Measurements from ENCODE around the gene HMGXB3.
"Not testable (repeated sequence)": the region's sequence is repeated elsewhere in the genome, so short reads cannot be mapped to it uniquely, and the experiment has no call there.

HMGXB3 gene

DNA sequence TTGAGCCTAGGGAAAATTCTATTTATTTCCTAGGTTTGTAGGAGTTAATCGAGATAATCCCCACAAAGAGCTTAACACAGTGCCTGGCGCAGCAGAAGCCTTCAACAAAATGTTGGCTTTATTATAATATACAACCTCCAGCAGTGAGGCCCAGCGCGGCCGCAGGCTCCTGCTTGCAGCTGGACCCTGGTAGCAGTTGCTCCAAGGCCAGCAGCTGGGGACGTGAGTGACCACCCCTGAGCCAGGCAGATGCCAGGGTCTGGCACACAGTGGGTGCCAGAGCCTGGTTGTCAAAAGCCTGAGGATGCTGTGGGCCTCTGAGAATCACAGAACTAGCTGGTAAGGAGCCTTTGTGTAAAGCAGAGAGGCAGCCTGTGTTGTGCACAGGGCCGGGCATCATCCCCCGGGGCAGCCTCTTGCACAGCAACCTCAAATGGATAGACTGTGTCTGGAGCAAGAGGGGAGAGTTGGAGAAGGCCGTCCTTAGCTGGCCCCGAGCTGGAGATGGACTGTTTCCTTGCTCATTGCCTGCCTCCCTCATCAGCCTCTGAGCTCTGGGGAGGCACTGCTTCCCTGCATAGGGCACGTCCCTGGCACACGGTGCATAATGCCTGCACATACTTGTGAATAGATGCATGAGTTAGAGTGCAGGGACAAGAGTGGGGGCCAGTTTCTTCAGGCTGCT, 68.6 kb downstream of the HMGXB3 start:
- no peak for DNase-seq

DNA sequence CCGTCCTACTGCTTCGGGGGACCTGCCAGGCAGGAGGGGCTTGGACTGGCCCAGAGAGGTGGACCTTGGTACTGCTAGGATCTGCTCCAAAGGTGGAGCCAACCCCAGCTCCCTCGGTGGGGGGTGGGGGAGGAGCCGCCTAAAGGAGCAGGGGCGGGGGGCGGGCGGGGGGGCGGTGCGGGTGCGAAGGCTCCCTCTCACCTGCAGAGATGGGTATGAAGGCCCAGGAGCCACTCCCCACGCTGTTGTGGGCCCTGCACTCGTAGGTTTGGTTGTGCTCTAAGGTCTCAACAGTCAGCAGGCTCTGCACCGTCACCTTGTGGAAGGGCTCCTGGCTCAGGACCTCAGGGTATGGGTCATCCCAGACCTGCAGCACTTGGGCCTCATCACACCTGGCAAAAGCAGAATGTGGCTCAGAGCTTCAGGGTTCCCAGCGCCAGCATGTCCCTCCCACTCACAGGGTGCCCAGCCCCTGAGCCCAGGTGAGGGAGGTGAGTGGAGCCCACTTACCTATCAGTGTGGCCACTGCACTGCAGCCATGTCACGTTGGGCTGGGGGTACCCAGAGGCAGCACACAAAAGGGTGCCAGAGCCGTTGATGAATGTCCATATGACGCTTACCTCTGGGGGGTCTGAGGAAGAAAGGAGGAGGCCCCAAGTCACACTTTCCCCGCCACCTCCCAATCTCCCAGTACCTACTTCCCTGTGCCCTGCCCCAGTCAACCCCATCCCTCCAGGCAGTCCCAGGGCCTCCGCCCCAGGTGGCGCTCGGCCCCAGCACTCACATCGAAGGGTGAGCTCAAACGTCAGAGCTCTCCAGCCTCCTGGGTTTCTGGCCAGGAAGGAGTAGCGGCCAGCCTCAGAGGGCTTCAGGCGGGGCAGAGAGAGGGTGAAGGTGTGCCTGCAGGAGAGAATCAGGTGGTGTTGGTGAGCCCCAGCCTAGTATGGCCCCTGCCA, 69.4 kb downstream of the HMGXB3 start:
- DNase-seq, result no peak

DNA sequence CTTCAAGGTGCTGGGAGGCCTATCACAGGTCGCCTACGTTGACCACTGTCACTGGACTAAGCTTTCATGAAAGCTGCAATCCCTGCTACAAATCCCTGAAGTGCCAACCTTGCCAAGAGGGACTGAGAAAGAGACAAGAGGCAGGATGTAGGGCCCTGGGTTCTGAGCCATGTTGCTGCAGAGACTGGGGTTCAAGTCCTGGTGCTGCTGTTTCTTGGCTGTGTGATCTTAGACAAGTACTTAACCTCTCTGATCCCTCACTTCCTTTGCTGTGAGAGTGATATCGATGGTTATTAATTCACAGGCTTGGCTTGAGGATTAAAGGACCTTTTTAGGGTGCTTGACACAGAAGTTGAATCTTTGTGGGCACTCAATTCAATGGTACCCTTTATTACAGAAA, 70.3 kb downstream of the HMGXB3 start:
- no peak for DNase-seq

DNA sequence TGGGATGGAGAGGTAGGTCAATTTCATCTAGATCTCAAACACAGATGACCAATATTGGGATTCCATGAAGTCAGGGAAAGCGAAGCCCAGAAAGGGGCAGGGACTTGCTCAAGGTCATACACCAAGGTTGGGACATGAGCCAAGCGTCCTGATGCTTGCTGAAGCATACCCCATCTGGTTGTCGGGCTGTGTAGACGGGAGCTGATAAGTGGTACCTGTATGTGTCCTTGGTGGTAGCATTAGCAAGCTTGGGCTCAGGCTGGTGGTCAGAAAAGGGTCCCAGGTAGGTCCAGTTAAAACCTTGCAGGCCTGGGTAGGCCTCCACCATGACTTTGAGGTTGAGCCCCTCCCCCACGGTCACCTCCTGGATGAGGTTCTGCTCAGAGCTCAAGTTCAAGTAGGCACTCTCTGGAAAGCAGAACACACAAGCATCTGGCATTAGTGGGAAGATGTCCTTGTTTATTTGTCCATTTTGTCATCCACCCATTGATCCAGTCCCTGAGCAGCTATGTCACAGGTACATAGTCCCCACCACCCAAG, 72.6 kb downstream of the HMGXB3 start:
- DNase-seq, result no peak

DNA sequence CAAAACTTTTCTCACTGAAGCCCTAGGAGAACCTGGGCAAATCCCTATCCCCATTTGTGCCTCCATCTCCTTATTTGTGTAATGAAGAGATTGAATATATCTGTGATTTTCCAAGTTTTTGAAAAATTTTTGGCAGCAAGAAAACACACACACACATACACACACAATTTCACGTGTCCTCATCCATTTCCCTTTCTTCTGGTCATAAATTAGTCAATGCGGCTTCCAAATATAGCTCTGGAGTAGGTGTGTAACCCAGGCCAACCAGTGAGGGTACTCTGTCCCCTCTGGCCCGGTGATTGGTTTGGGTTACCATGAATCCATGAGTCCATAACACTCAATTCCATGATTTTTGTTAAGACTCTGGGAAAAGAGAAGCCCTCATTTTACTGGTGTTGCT, 73.1 kb downstream of the HMGXB3 start:
- no peak for DNase-seq

DNA sequence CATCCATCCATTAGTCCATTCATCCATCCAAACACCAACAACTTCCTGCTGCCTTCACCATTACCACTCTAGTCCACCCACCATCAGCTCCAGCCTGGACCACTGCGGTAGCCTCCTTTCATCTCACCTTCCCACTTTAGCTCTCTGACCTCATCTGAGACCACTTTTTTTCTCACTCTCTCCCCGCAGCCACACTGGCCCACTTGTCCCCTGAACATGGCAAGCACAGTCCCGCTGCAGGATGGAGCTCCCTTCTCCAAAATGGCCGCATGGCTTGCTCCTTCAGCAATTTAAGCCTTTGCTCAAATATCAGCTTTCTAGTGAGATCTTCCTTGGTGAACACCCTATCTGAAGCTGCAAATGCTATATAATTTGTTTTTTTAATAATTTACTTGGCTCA, 74.7 kb downstream of the HMGXB3 start:
- no peak for DNase-seq

DNA sequence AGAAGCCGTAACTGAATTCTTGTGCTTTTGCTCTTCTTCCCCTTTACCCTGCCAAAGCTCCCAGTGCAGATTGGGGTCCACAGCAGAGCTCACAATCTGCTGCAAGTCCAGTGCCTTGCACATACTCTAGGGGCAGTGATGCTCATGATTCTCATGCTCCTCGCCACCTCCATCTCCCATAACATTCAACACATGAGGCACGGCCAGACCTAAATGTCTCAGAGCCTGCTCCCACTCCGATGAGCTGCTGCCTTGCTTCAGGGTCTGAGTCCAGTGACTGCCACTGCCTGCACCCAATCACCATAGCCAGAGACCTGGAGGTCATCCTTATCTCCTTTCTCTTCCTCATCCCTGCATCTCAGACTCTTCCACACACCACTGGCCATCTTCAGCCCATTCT, 75.3 kb downstream of the HMGXB3 start:
- DNase-seq, result no peak

DNA sequence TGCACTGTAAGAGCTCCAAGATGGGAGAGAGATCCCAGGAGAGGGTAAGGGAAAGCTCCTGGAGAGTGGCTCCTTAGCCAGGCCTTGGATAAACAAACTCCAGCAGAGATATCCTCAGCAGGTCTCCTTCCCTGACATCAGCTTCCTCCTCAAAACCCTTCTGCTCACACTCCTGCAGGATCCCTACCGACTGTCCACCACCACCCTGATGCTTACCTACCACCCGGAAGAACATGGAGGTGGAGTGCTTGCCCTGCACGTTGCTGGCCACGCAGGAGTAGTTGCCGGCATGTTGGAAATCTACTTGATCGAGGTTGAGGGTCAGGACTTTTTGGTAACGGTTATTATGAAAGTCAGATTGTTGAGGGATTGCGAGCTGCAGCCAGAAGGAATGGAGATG, 76.5 kb downstream of the HMGXB3 start:
- no peak for DNase-seq

DNA sequence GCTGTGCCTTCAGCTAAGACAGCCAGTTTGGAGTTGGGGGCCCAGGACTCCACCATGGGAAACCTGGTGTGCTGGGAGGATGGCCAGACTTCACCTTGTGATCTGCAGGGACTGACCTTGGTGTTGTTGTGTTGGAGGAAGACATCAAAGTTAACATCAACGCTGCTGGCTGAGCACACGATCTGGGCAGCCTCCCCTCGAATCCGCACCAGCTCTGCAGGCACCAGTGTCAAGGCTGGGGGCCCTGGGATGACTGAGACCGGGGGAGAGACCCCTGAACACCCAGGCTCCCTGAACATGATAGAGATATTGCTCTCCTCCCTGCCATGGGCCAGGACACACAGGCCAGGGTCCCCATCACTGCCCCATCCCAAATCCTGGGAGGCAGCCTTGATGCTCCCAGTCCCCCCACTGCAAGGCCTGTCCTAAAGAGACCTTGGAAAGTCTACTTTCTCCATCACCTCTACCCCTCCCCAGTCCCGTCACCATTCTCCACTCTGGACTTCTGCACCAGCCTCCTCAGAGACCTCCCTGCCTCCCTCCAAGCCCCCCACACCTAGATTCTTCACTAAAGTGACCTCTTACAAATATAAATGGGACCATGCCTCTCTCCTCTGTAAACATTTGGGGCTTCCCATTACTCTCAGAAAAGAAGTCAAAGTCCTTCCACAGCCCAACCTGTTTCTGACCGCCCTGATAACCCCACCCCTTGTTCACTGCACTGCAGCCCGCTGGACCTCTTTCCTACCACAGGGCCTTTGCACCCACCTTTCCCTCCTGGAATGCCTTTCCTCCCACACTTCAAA, 77.7 kb downstream of the HMGXB3 start:
- DNase-seq, result no peak

DNA sequence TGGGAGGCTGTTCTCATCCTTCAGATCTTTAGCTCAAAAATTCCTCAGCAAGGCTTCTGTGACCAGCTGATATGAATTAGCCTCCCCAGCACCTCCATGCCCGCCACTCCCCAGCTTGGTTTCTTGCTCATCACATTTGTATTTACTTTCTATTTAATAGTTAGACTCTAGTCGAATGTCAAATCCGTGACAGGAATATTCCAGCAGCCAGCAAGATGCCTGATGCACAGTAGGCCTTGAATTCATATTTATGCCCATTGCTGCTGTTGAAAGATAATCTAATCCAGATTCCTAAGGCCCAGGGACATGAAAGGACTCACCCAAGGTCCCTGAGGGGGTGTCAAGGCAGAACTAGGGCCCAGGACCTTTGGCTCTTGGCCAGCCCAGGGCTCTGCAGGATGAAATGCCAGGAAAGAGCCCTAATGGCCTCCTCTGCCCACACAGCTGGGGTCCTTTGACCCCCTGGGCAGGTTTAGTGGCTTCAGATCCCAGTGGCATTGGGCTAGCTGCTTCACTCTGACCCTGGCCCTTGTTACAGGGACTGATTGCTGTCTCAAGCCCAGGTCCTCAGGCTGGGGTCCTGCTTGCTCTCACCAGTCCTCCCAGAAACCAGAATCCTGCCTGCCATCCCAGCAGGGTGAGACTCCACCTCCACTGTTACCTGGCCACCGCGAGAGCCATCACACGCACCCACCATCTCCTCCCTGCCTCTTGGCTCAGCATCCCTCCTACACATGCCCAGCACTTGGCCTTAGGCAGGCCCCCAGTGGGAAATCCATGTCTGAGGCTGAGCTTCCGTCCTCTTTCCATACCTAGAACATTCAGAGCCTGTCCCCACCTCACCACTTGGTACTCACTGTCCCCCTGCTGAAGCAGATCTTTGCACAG, 78.5 kb downstream of the HMGXB3 start:
- DNase-seq, result no peak

DNA sequence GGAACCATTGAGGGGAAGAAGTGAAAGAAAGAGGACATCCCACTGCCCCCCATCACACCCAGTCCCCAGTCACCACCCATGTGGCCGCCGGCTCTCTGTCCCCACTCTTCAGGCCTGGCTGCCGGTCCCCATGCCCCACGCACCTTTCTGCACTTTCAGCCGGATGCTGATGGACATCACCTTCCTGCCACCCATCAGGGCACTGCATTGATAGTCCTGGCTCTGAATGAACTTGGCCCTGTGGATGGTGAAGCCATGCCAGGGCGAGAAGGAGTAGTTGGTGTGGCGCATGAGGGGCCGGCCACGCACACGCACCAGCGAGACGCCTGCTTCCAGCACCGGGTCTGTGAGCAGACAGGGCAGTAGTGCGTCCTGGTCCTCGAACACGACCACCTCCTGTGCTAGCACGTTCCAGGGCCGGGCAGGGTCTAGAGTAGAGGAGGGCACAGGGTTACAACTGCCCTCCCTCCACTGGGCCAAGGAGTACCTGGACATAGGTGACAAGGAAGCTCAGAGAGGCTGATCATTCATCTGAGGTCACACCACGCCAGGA, 79.4 kb downstream of the HMGXB3 start:
- no peak for DNase-seq

DNA sequence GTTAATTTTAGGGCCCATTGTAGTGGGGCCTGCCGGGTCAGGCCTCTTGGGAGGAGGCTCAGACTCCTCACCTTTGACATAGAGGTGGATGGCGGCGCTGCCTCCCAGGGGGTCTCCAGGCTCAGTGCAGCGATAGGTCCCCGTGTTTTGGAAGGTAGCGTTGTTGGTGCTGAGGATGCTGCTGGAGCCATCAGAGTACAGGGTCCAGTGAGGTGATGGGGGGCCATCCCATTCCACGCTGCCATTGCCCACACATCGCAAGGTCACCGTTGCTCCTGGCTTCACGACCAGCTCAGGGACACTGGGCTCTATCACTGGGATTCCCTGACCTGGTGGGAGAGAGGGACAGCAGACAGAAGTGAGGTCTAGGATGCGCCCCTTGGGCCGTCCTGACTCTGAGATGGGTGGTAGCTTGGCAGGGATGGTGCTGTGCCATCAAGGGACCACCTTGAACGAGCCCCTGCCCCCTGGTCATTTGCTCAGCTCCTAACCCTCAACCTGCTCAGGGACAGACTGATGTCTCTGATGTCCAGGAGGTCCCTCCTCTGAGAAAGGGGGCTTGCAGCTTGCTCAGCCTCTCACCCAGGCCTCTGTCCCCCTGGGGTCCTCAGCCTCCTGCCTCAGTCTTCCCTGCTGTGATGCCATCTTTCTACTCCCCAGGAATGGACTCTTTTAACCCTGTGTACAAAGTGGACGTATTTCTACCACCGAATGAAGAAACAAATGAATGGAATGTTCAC, 80.3 kb downstream of the HMGXB3 start:
- DNase-seq, result no peak

DNA sequence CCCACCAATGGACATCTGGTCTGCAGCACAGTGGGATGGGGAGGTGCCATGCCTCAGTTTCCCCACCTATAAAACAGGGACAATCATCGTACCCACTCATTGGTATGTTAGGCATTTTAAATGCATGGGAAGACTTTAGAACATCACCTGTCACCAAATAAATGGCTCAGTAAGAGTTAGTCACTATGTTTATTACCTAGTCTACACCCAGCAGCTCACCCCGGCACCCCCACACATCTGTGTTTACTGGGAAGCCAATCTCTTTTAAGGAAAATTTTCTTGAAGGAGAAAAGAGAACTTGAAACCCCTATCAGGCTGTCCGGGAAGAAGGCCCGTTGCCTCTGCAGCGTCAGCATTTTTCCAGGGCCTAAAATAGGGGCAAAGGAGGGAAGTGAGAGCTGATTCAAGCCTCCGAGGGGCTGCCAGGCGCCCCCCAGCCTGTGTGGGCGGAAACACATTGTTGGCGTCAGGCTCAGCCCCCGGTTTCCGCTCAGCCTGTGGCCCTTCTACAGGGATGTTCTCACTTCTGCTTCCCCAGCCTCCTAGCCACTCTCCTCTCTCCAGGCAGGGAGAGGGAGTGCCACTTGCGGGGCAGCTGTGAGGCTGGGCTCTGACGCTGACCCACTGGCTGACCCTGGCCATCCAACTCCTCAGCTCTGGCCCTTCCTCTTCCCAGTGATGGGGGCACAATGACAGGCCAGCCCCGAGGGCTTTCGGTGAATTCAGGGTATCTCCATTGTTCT, 81.2 kb downstream of the HMGXB3 start:
- DNase-seq, result peak; percentile 86 to 91

DNA sequence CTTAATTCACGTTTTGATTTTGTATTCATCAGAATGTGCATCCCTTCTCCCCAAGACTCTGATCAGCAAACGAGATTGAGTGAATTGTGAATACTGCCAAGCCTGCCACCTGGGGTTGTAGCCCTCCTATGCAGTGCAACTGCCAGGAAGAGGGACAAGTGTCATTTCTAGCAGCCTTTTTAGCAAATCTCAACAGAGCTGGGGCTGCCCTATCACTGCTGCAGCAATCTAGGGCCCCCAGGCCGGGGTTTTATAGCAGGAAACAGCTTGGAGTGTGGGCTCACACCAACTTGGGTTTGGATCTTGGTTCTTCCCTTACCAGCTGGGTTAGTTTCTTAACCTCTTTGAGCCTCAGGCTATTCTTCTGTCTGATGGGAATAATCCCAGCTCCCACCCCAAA, 81.8 kb downstream of the HMGXB3 start:
- no peak for DNase-seq

DNA sequence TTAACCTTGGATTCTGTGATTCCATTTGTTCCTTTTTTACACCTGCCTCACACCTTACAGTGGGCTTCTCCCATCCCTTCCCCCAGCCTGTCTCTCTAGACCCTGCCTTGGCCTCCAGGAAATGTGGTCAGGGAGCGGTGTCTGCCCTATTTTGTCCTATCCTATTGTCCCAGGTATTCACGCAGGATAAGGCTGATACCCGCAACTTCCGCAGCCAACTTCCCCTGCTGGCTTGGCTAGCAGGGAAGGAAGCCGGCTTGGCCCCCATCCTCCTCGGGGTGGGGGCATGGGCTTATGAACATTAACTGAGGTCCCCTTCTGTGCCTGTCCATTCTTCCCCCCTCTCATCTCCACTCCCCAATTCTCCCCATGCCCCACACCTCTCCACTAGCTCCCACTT, 82.3 kb downstream of the HMGXB3 start:
- no peak for DNase-seq

DNA sequence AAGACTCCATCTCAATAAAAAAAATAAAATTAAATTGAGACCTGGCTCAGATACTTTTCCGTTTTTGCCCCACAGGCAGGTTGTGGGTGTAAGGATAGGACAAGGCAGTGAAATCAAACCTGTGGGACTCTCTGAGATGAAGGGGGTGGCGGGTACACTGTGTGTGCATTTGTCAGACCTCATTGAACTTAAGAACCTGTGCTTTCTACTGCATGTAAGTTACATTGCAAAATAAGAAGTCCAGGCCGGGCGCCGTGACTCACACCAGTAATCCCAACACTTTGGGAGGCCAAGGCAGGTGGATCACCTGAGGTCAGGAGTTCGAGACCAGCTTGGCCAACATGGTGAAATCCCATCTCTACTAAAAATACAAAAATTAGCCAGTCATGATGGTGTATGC, 84.2 kb downstream of the HMGXB3 start:
- not testable (repeated sequence) for DNase-seq

DNA sequence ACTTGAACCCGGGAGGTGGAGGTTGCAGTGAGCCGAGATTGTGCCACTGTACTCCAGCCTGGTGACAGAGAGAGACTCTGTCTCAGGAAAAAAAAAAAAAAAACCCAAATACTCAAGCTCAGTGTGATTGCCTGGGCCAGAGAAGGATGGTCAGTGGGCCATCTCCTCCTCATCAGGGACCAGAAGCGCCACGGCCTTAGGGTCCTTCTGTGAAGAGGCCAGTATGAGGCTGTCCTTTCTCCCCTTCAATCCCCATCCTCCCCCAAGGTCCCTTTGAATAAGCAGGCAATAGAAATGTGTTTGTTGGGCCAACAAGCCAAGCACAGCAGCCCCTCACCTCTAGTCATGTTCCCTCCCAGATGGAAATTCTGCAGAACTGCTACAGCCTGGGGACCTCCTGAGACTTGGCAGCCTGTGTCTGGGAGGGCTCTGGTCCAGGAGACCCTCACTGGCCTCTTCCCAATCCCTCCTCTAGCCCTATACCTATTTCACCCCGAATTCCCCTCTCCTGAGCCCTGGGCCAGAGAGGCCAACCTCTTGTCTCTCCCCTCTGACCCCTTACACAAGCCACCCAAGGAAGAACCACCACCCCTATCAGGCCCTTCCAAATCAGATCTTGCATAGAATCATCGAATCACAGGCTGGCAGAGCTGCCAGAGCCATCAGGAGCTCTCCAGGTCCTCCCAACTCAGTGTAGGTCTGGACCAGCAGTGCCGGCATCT, 84.8 kb downstream of the HMGXB3 start:
- no peak for DNase-seq

DNA sequence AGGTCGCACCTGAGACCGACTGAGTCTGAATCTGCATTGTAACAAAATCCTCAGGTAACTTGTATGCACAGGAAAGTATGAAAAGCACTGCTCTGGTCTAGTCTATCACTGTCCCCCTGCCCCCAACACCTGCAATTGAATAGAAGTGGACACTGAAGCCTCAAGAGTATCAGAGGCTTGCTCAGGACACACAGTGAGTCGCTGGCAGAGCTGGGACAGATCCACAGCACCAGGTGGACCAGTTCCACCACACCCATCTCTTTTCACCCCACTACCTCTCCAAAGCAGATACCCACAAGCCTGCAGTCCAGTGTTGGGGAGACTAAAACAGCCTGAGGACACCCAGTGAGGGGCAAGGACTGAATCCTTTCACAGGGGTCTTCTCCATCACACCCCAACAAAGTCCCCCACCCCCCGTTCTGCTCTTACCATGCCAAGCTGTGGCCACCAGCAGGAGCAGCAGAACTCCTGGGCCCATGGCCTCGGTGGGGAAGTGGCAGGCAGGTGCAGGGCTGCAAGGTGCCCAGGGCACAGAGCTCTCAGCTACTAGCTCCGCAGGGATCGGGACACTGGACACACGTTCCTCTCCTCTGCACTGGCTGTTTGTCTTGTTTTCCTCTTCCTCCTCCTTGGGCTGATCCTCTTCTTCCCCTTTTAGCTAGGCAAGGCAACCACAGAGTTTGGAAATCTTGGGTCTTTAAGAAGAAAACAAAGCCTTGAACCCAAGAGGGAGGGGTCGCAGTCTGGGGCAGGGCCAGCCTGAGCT, 85.6 kb downstream of the HMGXB3 start, which contains the start of gene CSF1R:
Gene CSF1R, minus strand, starts transcription at position 605 of the 766 bp plus-strand sequence. Its CDS starts 127 bp downstream, at position 478.
- peak; percentile 59 to 64 for DNase-seq

Measured in inflammatory macrophage treated with lipopolysaccharide for 1 hour (primary cell).